Stimulated activated CD4-positive, alpha-beta T cell treated with anti-CD3 and anti-CD28 coated beads, Interleukin-2, amount 100 ng/mL, for 24 hours (primary cell): ENCODE data around the gene PLCH1.

ENCODE experiments used
- DNase-seq, 2 donors: peaks; one replicate each; pipeline ENCODE4 v3.0.0-alpha.2; 2020

The PLCH1 gene

DNA sequence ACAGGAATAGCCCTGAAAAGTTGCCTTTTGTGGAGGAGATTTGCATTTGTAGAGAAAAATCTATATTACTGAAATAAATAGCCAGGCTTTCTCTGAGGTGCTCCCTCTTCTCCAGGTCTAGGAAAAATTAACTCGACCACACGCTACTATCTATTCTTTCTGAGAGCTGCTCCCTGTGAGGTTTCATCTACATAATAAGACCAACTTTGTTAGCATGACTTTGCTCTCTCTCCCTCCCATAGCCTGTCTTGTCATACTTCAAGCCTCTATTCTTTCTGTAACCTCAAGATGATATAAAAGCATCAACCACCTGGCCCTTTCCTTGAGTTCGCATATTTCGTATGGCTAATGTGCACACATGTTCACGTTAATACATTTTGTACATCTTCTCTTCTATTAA lies 375.6 kb downstream of the PLCH1 start:
- no peak for DNase-seq

DNA sequence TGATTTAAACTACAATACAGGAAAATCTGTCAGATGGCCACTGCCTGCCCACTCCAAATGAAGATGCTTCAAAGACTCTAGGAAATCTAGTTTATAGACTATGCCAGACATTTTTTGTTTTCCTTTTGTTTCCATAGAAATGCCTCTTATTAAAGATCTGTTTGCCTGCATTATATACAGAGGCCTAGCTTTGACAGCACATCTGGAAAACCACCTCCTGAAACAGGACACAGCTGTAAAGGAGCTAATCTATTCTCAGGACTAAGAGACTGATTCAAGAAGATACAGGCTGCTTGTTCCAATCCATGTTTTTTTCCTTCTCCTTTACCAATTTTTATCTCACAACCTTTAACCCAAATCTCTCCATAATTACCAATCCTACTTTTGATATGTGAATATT lies 376.1 kb downstream of the PLCH1 start:
- DNase-seq = no peak

DNA sequence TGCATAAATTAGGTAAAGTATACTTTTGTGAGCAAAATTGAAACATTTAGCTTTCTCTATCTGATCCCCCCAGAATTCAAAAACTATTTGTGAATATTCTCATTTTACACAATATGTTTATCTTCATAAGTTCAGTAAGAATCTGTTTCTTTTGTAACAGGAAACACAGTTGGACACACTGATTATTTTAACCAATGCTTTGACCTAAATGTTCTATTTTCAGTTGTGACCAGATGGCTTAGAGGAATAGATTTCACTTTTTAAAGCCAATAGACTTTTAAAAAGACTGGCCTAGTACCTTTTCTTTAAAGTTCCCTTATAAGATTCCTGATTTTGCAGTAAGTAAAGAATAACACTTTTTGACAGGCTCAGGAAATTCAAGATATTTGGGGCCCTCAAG lies 377.4 kb downstream of the PLCH1 start:
- no peak for DNase-seq

DNA sequence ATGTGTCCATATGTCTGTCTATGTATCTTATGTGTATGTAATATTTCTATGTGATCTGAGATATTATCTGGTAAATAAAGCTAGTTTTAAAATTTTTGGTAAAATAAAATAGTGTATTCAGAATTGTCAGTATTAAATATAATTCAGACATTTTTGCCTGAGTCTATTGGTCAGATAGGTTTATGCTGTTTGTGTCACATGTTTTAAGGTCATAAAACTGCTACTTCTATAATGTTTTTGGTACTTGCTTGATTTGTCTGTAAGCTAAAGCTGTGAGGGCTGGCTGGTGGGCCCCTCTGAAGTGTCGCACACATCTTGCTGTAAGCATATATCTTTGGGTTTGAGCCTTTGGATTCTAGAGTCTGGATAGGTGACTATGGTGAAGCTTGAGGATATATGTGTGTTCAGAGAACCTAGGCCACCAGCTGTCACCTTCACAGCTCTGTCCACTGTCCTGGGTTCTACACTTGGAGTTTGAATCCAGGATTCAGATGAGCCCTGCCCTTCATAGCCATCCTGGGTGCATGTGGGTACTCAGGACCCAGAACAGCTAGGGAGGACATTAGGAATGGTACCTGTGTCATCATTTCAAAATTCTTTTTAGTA lies 379.6 kb downstream of the PLCH1 start:
- DNase-seq = no peak

DNA sequence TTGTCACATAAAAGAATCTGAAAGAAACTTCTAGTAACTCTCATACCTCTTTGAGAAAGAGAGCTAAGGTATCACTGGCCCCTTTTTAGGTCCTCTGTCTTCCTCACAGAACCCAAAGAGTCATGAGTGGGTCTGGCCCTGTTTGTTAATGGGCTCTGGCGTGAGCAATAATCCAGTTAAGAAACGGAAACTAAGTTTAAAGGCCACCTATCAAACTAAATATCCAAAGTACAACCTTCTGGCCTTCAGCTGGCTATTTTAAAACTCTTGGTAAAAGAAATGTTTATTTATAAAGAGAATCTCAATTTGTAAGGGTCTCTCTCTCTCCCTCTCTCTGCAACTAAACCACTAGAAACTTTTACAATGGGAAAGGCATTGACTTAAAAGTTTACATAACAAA lies 380.4 kb downstream of the PLCH1 start:
- DNase-seq = no peak

DNA sequence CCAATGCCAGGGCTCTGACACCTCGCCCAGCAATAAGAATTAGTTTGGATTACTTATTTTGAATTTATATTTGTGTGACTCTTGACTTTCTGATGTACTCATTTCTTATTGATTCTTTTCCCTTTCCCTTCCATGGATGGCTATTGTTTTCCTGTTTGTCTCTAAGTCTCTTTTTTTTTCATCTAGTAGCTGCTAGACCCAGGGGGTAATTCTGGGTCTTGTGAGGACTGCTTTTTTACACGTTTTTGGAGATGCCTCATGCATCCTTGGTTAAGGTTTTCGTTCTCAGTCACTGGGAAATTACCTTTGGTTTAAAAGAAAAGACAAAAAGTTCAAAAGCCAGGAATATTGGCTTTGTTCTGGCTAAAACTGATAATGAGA lies 381.2 kb downstream of the PLCH1 start:
- no peak for DNase-seq

DNA sequence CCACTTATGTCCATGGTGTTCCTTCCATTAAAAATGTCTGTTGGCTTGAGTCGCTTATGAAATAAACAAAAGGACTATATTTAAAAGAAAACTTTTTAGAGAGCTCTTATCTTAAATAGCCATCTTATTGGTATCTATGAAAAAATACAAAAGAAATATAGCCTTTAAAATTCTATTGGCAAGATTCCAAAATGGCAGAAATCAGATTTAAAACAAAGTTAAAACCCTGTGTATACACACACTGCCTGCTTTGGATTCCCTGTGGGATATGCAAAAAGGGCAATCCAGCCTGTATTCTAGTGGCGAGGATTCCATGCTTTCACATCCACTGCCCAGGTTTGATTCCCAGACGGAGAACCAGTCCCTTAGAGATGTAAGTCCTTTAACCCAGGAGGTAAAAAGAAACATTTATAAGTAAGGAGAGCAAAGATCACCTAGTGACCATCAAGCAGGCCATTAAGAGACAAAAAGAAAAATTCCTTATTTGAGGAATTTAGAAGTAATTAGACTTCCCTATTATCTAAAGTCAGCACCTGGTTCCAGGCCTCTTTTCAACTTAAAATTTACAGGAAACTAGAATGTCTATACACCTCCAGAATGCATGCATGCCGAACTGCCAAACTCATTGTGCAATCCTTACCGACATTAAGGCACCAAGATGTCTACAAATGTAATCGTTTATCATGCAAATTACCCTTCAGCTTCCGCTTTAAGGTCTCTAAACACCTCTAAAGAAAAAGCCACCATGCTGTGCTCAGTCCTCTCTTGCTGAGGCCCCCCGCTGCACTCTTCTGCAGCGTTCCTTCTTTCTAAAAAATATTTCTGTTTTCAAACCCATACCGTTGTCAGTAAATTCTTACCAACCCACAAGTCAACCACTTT lies 381.8 kb downstream of the PLCH1 start:
- no peak for DNase-seq

DNA sequence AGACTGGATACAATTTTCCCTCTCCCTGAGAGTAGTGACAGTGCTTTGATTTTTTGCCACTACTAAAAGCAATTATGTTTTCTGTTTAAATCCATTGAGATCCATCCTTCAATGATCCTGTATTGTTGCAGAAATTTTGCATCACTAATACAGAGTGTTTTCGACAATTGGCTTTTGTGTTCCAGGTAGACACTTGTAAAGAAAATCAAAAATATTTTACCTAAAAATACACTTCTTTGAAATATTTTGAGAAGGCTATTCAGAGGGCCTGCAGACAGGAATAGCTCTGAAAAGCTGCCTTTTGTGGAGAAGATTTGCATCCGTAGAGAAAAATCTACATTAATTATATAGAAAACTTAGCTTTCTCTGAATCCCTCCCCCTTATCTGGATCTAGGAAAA lies 384.6 kb downstream of the PLCH1 start:
- DNase-seq = no peak

DNA sequence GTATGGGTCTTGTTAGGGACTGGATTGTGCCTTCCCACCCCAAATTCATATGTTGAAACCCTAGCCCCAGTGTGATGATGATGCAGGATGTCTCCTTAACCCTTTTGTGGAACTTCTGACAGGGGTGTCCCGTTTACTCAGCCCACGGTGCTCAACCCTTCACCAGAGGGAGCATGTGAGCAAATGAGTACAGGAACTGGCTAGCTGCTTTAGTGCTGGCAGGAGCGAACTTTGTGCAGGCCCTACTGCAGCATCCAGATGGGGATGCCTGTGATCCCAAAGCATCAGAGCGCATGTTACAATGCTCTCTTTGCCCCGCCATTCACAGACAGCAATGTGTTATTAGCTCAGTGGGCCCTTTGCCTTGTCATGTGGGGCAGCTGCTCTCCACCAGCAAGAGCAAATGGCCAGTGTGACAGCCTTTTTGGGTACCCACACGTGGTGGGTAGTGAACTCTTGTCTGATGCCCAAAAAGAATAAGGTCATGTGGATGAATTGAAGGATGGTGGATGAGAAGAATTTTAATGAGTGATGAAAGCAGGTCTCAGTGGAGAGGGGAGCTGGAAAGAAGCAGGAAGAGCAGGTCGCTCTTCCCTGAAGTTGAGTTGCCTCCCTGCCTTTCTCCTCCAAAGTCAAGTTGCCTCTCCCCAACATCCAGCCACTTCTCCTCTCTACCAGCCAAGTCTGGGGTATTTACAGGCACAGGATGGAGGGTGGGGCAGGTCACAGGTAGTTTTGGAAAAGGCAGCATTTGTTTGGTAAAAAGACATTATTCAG lies 388.1 kb downstream of the PLCH1 start:
- no peak for DNase-seq

DNA sequence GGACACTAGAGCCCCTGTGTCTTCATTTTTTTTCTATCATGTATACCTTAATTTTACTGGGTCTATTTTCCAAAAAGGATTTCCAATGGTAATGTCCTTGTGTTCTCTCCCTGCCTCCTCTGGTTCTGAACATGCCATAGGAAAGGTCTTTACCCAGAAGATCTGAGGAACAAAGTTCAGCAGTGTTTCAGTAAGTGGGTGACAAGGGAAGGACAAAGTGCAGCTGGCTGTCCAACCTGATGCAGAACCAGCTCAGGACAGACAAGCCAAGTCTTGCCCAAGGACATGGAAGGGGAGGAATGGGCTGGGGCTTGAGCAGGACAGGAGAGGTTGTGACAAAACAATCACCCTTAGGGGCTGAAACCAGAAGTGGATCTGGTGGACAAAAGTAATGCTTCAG lies 390.2 kb downstream of the PLCH1 start:
- DNase-seq = no peak

DNA sequence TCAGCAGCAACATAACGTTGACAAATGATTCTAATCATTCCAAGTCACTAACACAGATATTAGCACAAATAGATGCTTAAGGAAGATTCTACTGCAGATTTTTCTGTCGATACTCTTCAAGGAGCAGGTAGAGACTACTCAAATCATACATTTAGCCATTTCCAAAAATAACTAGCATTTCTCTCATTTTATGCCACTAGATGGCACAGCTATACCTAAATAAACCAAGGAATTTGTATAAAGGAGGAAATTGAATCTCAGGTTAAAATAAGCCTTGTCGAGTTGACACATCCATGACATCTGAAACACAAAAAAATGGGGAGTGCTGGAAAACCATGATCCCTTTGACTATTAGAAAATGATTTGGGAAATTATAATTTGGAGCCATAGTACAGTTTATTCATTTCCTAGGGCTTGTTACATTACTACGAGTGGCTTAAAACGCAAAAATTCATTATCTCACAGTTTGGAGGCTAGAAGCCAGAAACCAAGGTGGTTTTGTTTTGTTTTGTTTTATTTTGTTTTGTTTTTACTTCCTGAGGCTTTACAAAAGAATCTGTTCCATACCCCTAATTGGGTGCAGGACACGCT lies 391.9 kb downstream of the PLCH1 start:
- DNase-seq = no peak

DNA sequence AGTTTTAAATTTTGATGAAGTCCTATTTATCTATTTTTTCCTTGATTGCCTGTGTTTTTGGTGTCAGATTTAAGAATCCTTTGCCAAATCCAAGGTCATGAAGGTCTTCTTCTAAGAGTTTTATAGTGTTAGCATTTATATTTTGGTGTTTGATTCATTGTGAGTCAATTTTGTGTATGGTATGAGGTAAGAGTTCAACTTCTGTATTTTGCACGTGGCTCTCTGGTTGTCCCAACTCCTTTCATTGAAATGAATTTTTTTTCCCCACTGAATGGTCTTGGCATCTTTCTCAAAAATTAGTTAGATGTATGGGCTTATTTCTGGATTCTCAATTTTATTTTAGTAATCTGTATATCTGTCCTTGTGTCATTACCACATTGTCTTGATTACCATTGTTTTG lies 394.3 kb downstream of the PLCH1 start:
- no peak for DNase-seq

DNA sequence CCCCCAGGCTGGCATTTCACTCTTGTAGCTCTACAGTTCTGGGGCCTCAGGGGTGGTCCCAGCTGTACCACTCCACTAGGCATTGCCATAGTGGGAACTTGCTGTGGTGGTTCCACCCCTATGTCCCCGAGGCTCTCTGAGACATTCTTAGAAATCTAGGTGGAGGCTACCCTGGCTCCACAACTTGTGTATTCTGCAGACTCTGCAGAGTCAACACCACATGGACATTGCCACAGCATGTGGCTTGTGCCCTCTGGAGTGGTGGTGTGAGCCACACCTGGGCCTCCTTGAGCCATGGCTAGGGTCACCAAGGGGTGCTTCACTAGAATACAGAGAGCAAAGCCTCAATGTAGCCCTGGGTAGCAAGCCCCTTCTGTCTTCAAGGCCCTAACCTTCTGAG lies 397.0 kb downstream of the PLCH1 start:
- DNase-seq = no peak

DNA sequence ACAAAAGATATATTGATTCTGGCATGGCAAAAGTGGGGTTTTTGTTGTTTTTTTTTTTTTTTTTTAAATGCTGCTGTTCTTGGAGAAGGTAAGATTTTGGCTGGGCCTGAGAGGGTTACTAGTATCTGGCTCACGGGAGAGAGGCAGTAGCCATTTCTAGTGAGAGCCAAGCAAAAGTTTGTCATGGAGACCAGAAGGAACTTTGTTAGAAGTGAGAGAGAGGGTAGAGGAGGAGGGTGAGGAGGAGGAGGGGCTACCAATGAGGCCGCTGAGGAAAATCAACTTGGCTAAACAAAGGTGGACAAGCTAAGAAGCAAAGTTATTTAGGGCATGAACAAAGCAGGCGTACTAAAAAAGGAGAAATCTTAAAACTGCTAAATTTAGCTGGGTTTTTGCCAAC lies 402.5 kb downstream of the PLCH1 start:
- DNase-seq = no peak

DNA sequence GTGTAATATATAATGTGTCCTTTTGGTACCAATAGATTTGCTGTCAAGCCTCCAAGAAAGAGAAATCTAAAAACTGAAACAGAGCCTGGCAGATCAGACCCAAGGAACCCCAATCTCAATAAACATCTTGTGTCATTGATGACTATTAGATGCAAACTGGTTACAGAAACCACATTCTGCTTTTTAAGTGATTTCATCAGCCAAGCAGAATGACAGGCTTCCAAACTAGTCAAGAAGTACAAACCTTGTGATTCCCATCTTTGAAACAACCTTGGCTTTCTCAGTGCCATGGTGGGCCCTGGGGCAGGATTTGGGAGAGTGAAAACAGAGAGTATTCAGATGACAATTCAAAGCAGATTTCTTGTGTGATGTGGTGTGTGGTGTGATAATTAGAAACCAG lies 405.8 kb downstream of the PLCH1 start:
- no peak for DNase-seq

DNA sequence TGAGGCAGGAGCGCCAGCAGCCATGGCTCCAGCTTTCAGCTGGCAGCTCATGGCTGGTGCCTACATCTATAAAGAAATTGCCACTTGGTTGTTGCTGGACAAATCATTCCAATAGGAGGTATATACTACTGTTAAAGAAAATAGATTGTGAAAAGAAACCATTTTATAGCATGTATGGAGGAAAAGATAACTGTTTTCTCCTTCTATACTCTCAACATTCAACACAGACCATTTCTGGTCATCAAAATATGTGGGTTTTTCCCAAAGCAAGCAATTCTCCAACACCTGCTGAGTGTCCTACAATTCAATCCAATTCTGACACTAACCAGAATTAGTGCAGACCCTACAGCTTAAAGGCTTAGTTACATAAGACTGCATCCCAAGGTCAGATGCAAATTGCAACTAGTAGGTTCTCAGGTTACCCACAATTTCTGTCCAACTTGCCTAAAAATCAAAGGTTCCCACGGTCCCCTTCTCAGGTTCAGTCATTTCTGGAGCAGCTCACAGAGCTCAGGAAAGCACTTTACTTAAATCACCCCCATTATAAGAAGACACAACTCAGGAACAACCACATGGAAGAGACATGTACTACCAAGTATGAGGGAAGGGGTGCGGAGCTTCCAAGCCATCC lies 409.0 kb downstream of the PLCH1 start:
- no peak for DNase-seq

DNA sequence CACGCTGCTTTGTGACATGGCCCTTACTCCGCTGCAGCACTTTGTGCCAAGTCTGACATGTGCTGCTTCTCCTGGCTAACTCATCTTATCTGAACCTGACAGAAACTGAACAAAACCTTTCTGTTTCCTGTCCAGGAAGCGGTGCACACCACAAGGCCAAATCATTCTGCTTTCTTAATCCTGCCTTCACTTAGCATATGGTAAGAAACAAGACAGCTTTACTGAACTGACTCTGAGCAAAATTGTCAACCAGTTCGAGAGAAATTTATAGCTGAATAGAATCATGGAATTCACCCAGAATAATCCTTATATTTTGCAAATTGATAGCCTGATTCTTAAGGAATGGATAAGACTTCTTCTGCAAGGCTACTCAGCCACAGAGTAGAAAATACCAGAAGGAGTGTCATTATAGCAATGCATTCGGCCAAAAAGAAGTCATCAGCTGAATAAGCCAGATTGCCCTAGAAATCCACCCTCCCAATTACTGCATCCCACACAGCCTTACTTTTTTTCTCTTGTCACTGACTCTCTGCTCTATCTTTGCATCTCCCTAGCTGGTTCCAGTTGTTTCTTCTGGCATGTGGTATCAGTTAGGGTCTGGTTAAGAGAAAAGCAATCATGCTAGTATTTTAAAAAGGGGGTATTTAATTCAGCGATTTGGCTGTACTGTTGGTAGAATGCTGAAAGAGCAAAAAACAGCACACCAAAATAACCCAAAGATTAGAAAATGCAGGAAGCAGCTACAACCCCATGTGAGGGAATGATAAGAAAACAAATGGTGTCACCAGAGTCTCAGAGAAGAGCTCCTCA lies 409.8 kb downstream of the PLCH1 start:
- DNase-seq = no peak

DNA sequence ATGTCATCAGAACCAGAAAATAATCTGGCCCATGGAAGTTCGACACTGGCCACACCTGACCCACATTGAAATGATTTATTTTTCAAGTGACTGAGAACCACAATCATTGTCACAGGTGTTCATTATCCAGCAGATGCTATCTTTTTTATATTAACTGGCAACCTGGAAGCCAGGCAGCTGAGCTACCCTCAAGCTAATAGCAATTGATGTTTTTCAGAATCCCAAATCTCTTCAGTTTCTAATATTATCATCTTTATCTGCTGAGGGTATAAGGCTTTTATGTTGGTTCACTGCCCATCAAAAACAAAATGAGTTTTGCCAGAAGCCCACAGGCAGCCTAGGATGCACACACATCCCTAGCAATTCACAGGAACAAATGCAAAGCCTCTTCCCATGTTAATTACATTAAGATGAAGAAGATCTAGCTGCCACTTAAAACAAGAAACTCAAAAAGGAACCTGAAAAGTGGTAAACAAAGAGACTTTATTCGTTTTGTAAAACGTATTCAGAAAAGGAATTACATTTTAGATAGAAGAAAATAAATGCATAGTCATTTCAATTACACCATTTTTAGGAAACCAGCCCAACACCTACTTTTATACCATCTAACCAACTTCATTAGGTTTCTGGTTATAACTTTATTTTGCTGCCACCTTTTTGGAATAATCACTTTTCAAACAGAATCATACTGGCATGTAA lies 410.5 kb downstream of the PLCH1 start:
- no peak for DNase-seq

DNA sequence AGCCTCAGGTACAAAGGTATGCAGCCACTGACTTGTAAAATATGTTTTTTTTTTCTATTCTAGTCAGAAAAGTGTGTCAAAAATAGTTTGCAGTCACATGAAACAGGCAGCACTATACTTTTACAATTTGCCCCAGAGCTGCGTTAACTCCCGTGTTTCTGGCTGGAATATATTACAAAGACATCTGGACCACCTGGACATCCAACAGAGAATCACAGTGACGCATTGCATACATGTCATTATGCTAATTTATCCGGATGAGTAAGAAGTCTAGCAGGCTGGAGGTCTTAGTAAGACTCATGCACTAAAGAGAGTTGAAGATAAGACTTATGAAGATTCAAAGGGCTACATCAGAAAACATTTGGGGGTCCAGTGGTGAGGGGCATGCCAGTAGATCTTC lies 412.2 kb downstream of the PLCH1 start:
- DNase-seq = no peak

DNA sequence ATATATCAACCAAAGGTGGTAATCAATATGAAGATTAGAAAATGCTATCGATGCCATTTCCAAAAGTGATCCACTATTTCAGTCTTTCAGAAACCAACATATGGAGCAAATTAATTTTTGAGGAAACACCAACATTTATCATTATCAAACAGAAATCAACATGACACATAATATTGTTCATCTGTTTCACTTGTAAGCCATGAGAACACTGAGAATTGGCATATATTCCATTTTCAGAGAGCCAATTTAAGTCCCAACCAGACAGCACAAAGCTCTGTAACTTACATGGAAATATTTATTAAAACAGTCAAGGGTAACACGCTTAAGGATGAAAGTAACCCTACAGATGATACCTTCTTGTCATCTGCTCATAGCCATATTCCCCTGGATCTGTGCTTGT lies 413.8 kb downstream of the PLCH1 start:
- DNase-seq = no peak

DNA sequence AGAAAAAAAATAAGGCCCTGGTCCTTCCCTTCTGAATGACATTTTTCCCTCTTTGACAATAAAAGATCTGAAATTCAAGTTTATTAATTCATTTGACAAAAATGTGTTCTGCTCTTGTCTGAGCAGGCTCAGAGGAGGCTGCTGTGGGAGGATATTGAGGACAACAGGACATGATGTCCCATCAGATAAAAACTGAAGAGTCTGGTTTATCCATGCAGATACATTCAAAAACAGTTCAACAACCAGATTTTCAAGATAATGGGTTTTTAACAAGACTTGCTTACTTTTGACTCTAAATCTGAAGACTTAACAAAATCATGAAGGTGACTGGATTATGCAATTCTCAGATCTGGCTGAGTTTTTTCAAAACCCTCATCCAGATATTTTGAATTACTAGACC lies 414.5 kb downstream of the PLCH1 start:
- no peak for DNase-seq
